NCI-H1436 treated with DMSO at 0.1 percent for 48 hours (cell line): Measurements from ENCODE around the gene RCSD1.
"Not testable (repeated sequence)": the region's sequence is repeated elsewhere in the genome, so short reads cannot be mapped to it uniquely, and the experiment has no call there.

Experiments
- DNase-seq: peaks from one replicate; lab custom pipeline; 2025; lab: John Stamatoyannopoulos, UW

RCSD1 gene

DNA sequence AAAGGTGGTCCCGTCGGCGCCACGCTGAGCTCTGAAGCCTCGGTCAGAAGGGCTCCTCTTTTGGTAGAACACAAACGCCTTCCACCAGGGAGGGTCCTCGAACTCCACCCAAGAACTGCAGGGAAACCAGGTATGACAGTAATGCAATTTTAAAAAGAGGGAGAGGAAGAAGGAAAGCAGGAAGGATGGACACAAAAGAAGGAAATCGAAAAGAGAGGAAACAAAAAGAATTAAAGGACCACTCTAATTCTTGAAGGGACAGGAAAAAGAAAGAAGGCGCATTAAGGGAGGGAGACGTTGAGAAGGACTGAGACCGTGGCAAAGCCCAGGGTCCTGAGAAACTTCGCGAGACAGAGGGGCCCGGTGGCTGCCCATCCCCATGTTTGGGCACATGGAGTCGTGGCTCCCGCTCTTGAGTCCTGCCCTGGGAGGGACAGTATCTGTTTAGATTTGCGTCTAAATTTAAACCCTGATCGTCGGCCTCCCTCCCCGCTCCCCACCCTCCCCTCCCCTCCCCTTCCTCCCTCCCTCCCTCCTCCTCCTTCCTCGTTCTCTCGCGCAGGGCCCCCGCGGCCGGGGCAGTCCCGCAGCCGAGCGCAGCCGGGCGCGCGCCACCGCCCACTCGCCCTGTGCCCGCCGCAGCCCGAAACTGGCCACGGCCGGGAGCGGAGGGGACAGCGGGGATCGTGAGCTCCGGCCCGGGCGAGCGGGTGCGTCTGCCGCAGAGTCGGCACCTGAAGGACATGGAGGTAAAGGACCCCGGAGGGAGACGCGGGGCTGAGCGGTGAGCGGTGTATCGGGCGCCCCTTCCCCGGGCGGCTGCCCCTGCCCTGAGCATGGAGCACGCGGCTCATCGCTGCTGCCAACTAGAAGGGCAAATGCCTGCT lies at the start of gene RCSD1:
TSS of gene RCSD1 (plus strand) at position 552 of the 887 bp plus-strand sequence. CDS start at position 744, 192 bp downstream.
- no peak for DNase-seq

GRCh38 chr1:167582064-167582463 lies 48.0 kb upstream of the RCSD1 start:
- DNase-seq, result no peak

- no peak for DNase-seq
These were observed 47.3 kb upstream of the RCSD1 start for GRCh38 chr1:167582722-167583121.

- no peak for DNase-seq
These were observed 45.5 kb upstream of the RCSD1 start for GRCh38 chr1:167584581-167584980.

GRCh38 chr1:167587342-167587741 lies 42.7 kb upstream of the RCSD1 start:
- DNase-seq, result no peak

DNA sequence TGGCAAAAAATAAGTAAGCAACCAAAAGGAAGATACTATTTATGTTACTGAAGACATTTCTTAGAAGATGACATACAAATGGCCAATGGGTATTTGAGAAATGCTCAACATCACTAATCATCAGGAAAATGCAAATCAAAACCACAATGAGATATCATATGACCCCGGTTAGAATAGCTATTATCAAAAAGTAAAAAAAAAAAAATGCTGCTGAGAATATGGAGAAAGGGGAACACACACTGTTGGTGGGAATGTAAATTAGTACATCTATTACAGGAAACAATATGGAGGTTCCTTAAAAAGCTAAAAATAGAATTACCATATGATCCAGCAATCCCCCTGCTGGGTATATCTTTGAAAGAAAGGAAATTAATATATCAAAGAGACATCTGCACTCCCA lies 42.2 kb upstream of the RCSD1 start:
- no peak for DNase-seq

DNA sequence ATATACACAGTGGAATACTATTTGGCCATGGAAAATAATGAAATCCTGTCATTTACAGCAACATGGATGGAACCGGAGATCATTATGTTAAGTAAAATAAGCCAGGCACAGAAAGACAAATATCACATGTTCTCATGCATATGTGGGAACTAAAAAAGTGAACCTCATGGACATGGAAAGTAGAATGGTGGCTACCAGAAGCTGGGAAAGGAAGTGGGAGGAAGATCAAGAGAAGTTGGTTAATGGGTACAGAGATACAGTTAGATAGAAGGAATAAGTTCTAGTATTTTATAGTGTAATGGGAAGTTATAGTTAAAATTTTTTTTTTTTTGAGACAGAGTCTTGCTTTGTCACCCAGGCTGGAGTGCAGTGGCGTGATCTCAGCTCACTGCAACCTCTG lies 41.7 kb upstream of the RCSD1 start:
- no peak for DNase-seq

- DNase-seq, result no peak
These were observed 37.6 kb upstream of the RCSD1 start for GRCh38 chr1:167592475-167592874.

DNA sequence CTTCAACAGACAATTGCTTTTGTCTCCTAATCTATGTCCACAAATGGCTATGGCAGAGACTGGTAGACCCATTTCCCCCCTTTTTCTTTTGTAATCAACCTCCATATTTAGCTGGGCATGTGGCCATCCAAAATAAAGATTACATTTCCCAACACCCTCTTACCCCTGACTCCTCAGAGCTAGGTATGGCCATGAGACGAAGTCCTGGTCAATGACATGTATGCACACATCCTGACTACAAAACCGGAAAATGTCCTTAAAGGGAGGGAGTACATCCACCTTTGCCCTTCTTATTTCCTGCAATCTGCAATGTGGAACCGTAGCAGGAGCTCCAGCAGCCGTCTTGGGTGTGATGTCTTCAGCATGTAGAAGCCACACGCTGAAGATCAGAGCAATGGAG lies 36.2 kb upstream of the RCSD1 start:
- no peak for DNase-seq

GRCh38 chr1:167594822-167595221 lies 35.2 kb upstream of the RCSD1 start:
- DNase-seq, result no peak

GRCh38 chr1:167599957-167600581 lies 30.0 kb upstream of the RCSD1 start:
- DNase-seq, result no peak

DNA sequence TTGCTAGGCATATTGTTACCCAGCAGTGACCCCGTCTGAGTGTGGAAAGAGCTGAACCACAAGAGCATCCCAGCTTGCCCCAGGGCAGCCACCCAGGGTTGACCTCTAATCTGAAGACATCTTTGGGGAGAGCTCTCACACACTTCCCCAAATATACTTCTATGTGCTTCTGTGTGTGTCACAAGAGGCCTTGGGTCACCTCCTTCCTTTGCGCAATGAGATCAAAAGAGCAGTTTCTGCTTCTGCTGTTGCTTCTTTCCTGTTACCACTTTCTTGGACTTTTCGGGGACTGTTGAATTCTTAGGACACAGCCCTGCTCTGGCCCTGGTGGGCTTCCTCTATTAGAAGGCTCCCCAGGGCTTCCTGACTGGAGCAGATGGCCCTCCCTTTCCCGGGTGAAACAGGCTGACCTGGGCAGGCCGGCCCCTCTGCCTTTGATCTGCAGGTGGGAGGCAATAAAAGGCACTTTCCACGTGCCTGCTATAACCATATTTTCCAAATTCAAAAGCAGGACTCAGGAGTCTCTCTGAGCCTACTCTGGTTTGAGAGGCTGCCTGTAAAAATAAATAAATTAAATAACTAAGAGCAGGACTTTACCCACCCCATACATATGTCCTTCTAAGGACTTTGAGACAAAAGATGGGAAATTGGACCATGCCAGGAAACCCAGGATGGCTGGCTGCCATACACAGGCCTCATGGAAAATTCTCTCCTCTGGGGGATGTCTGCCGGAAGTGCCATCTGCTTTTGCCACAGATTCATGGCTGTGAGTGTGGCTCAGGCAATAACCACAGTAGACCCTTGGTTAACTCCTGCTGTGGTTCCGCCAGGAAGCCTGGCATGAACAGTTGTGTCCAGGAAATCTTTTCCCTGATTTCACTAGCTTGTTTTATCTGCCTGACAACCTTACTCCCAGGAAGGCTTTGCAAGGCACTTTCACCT lies 28.3 kb upstream of the RCSD1 start:
- DNase-seq, result no peak

DNA sequence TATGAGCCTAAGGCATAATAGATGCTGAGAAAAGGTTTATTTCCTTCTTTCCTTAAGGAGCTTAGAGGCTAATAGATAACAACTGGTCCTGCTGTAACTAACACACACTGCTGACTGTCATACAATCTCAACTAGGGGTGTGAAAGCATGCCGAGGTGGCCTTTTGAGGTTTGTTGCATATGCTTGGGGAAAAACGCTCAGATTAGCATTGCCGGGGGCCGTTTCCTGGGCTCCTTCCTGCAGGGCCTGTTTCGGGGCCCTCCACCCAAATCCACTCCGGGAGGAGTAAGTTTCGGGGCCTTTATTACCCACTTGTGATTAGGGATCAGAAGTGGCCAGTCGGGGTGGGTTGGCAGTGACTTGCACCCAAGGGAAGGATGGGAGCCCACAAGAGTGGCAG lies 27.2 kb upstream of the RCSD1 start:
- DNase-seq, result no peak

- DNase-seq, result no peak
These were observed 24.5 kb upstream of the RCSD1 start for GRCh38 chr1:167605576-167605975.

DNA sequence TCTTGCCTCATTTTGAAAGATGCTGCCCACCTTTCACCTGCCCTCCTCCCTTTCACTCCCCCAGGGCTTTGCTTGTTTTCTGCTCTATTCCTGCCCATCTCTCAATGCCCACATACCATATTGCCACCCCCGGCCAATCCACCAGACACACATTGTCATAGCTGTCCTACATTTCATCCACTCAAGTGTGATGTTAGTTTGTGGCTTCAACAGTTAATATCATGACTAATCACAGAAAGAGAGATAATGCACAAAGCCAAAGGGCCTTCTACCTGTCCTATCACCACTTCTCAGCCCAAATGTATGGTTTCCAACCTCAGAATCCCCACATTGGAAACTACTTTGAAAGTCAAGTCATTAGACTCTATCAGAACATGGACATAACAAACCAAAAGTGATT lies 18.0 kb upstream of the RCSD1 start:
- no peak for DNase-seq

GRCh38 chr1:167612587-167613385 lies 17.2 kb upstream of the RCSD1 start:
- DNase-seq, result no peak

DNA sequence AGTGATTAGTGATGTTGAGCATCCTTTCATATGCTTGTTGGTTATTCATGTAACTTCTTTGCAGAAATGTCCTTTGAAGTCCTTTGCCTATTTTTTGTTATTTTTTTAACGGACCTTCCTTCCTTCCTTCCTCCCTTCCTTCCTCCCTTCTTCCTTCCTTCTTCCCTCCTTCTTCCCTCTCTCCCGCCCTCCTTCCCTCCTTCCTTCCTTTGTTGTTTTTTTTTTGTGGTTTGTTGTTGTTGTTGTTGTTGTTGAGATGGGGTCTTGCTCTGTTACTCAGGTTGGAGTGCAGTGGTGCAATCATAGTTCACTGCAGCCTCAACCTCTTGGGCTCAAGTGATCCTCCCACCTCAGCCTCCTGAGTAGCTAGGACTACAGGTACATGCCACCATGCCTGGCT lies 16.0 kb upstream of the RCSD1 start:
- DNase-seq, result not testable (repeated sequence)

GRCh38 chr1:167614851-167615250 lies 15.2 kb upstream of the RCSD1 start:
- DNase-seq, result no peak

DNA sequence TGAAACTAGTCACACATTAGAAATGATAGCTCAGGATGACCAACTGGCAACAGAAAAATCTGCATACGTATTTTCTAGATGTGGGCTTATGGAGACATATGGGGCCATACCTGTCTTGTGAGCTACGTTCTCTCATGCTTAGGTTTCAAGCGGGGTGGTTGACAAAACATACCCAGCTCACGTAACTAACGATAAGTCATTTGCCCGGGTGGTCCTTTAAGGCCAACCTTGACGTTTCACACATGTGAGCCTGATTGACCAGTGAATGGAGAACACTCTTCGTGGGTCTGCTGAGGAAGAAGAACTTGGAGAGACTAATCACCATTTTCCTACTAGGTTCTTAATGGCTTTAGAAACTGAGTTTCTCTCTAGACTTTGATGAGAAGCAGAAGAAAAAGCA lies 13.5 kb upstream of the RCSD1 start:
- no peak for DNase-seq

DNA sequence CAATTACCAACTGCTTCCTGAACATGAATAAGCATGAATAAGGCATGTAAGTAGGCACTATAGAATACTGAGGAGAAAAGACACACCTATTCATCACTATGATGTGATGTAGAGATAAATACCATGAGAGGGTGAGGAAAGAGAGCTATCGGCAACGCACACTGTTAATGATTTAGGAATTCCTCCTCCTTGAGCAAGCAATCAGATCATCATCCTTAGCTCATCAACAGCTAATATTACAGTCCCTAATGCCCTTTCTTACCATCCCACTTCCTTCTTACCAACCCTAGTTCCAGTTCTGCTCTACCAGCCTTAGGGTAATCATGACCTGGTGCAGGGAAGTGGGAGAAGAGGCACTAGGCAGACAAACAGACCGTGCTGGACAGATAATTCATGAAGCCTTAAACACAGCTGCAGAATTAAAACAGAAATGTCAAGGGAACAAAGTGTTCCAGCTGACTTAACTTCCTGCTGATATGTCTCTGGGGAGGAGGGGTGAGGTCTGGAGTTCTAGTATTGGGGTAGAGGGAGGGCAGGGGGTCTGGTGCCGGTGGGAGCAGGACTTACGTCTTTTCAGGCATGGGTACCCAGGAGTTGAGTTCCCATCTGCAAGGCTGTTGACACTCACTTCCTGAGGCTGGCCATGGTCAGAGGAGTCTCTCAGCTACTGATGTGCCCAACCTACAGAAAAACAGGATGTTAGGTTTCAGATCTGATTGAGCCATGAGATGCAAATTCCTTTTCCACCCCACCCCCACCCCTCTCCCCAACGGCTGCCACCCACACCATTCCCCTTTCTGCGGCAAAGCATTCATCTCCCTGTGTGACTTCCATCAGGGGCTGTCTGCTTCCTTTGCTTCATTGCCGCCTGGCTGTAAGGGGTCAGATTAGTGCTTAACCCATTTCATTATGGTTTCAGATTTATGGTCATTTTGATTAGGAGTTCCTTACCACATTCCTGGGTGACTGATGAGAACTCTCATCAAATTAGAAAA lies 12.6 kb upstream of the RCSD1 start:
- DNase-seq, result no peak
